Hepatocyte (in vitro differentiated cells): ENCODE measurements around the gene PTPRM.

Experiments used
- CTCF ChIP-seq: fragments of 200-600 bp; sonication (generic); IDR thresholded peaks from 2 replicates; pipeline ENCODE4 v1.5.1; 2016; ENCODE audit warnings: antibody characterized with exemption, mild to moderate bottlenecking; ENCODE audit not compliant: poor library complexity
- EZH2 ChIP-seq: fragments of 200-600 bp; sonication (generic); IDR thresholded peaks from 2 replicates; pipeline ENCODE4 v1.6.1; 2016; ENCODE audit warnings: antibody characterized with exemption, mild to moderate bottlenecking, borderline replicate concordance

GRCh38 chr18:7618891-7619442, 51.9 kb downstream of the PTPRM start:
- no peak for TF ChIP-seq CTCF
- TF ChIP-seq EZH2, result no peak
